ENCODE measurements around the gene IQGAP2.

IQGAP2 gene

DNA sequence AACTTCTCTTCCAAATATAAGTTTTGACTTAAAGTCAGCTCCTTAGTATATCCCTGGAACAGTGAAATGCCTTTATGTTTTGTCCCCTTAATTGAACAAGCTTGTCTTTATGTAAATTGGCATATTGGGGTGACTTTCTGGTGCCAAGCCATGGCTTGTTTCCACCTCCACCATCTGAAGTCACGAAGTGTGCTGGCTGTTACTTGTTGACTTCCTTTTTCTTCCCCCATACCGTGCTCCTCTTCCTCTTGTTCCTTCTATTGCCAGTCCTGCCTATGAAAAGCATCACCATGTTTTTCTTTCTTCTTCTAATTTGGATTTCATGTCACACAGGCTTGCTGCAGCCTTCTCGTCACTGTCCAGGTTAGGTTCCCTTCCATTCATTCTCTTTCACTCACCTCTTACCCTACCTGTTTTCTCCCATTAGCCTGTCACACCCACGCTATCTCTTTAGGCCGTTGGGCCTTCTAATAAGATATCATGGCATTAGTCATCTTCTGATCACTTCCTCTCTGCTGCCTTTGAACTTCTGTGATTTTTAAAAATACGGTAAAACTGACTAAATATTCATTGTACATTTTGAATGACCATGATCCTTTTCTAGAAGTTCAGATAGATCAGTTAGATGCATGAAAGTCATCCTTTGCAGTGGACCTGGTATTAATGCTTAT, 48.1 kb downstream of the IQGAP2 start:
- DNase-seq (ENCODE audit: low spot score) = no peak

DNA sequence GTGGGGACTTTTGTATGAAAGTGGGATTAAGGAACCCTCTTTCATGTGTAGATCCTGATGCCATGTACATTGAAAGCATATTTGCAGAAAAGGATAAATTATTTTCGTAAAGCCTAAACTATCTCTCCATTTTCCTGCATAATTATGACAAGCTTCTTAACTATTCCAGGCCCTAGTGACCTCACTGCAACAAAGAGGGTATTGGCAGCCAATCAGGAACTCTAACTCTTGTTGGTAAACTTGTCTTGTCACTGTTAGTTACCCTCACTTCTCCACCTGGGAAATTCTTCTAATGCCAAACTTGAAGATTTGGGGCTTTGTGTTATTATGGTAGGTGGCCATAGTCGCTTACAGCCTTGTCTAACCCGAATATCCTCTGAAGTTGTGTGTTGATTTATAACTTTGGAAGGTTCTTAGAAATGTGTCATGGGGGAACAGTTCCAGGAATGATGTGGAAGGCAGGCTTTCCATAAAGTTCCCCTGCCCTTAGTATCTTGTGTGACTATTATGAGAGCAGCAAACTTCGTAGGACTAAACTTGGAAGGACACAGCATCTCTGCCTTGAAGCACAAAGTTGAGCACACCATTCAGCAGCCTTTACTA, 52.5 kb downstream of the IQGAP2 start:
- no peak for DNase-seq (ENCODE audit: low spot score)

- no peak for DNase-seq (ENCODE audit: low spot score)
Measured at GRCh38 chr5:76456258-76456657, 53.2 kb downstream of the IQGAP2 start.

DNA sequence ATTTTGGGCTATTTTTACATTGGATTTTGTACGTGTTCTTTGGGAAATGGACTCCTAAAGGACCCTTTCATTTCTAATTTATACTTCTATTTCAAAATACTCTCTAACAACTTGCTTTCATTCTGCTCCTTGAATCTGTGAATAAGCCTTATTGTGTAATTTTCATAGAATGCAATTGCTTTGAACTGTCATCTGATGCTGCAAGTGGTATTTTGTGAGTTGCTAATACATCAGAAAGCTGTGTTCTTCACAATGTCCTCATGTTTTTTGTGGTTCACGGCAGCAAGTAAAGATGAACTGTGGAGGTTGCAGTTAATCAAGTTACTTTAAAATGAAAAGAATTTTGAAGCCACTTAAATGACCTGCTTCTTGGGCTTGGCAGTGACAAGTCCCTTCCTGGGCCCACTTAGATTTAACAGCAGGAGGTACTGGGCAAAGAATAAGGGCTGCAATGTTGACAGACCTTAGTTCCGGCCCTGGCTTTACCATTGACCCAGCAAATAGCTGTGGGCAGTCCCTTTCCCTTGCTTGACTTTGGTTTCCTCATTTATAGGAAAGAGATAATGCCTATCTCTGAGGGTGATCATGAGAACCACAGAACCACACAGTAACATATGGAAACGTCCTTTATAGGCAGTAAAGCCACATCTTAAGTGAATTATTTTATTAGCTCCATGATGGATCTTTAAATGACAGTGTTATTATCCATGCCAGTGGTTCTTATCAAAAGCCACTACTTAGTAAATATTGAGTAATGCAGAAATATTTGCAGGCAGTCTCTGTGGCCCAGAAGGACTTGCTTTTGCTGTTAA, 54.8 kb downstream of the IQGAP2 start:
- no peak for DNase-seq (ENCODE audit: low spot score)

GRCh38 chr5:76458486-76458830, 55.4 kb downstream of the IQGAP2 start:
- DNase-seq (ENCODE audit: low spot score) = no peak

GRCh38 chr5:76460104-76460503, 57.0 kb downstream of the IQGAP2 start:
- DNase-seq (ENCODE audit: low spot score) = no peak

GRCh38 chr5:76462097-76462667, 59.1 kb downstream of the IQGAP2 start:
- no peak for DNase-seq (ENCODE audit: low spot score)

GRCh38 chr5:76467216-76467615, 64.1 kb downstream of the IQGAP2 start:
- no peak for DNase-seq (ENCODE audit: low spot score)

- no peak for DNase-seq (ENCODE audit: low spot score)
Measured at GRCh38 chr5:76468635-76469425, 65.7 kb downstream of the IQGAP2 start.

DNA sequence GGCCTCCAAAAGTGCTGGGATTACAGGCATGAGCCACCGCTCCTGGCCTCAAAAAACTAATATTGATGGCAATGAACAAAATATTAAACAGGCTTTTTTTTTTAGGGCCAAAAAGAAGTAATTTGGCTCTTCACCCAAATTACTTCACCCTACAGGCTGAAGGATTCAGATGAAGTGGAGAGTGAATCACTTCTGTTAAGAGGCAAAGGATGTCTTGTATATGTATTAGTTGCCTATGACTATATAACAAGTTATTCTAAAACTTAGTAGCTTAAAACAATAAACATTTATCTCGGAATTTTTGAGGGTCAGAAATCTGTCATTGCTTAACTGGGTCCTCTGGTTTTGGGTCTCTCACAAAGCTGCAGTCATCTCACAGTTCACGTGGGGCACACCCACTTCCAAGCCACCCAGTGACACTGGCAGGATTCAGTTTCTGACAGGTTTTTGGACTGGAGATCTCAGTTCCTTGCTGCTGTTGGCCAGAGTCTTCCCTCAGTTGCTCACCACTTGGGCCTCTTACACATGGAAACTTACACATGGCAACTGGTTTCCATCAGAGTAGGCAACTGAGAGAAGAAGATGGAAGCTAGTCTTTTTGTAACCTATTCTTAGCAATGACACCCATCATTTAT, 66.7 kb downstream of the IQGAP2 start:
- no peak for DNase-seq (ENCODE audit: low spot score)

DNA sequence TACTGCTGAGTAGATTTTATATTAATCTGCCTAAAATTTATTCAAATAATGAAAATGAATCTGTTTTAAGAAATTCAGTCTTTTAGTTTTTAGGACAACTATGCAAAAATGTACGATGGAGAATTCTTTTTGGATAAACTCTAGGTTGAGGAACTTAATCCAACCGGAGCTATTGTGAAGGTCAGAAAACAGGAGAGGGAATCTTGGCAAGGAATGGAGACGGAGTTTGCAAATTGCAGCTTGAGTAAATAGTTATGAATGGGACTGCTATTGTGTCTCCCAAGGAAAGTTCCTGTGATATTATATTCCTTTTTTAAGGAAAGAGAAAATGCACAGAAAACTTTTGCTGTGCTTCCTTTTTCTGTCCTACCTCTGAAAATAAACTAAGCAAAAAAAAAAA, 67.9 kb downstream of the IQGAP2 start:
- DNase-seq (ENCODE audit: low spot score) = no peak

- no peak for DNase-seq (ENCODE audit: low spot score)
Measured at GRCh38 chr5:76471406-76471805, 68.3 kb downstream of the IQGAP2 start.

DNA sequence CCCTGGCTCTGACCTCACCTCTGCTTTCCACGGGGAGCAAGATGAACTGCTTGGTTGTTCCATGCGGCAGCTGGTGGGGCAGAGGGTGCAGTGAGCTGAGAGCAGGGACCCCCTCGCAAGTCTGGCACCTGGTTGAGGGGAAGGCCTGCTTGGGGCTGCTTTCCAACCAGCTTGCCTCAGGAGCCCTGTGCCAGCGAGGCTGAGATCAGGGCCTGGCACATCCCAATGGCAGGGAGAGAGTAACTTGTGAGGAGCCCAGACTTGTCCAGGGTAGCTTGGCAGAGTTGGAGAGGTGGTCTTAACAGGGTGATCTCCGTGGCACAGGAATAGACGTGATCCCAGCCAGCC, 68.9 kb downstream of the IQGAP2 start:
- no peak for DNase-seq (ENCODE audit: low spot score)

GRCh38 chr5:76472335-76473008, 69.4 kb downstream of the IQGAP2 start:
- no peak for DNase-seq (ENCODE audit: low spot score)

DNA sequence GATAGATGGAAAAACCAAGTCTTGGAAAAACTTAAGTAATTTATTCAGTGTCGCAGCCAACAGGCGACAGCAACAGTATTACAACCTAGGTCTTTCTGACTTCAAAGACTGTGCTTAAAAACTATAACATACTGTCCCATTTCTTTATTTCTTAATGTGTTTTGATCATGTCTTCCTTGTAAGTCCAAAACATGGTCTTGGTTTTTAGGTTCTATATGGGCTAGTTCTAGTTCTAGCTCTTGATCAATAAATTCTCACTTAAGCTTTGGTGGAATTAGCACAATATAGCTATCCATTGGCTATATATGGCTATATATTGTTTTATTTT, 69.9 kb downstream of the IQGAP2 start:
- no peak for DNase-seq (ENCODE audit: low spot score)

DNA sequence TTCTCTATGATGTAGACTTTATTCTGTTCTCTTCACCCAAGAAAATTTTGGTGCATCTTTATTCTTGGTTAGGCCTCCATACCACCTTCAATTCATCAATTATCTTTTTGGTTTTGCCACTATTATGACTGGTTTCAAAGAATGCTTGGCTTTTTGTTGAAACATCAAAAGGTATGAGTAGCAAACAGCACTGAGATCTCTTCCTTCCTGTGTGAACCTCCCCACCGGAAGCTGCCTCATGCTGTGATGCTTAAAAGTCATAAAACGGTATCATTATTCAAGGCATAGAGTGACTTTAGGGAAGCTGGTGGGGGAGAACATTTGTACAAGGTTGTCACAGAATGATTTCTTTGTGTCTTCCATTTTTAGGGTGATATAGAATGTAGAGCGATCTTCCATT, 70.6 kb downstream of the IQGAP2 start:
- DNase-seq (ENCODE audit: low spot score) = no peak

DNA sequence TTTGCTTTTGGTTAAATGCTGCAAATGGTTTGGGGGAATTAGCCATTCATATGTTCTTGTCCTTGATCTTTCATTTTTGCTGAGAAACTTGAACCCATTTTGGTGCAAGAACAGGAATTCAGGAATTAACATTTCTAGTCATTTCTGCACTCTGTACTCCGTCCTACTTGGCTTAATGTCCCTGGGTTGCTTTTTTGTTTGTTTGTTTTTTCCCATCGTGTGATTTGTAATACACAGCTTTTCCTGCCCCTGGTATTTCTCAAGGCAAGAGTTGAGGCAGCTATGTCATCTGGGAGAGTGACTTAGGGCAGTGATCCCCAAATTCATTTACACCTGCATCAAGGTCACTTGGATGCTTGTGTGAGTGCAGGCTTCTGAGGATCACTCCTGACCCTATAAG, 71.3 kb downstream of the IQGAP2 start:
- DNase-seq (ENCODE audit: low spot score) = no peak

GRCh38 chr5:76475385-76475784, 72.3 kb downstream of the IQGAP2 start:
- DNase-seq (ENCODE audit: low spot score) = no peak

- no peak for DNase-seq (ENCODE audit: low spot score)
Measured at GRCh38 chr5:76475936-76476335, 72.9 kb downstream of the IQGAP2 start.

- no peak for DNase-seq (ENCODE audit: low spot score)
Measured at GRCh38 chr5:76476474-76477038, 73.5 kb downstream of the IQGAP2 start.

GRCh38 chr5:76477061-76477460, 74.0 kb downstream of the IQGAP2 start:
- no peak for DNase-seq (ENCODE audit: low spot score)

All from GM03348 (cell line).